HG03432 (cell line): ENCODE data around the gene HAO2.

Experiments used
- ATAC-seq: cut with Tn5 transposase; IDR thresholded peaks from one replicate; pipeline ENCODE4 v1.9.1; 2021; ENCODE audit warnings: mild to moderate bottlenecking, moderate library complexity; ENCODE audit not compliant: unreplicated experiment

The HAO2 gene

GRCh38 chr1:119429687-119430086 is 61.1 kb downstream of the HAO2 start:
- no peak for ATAC-seq

- no peak for ATAC-seq
Observed at GRCh38 chr1:119430486-119430885, 61.9 kb downstream of the HAO2 start.

- ATAC-seq, result no peak
Observed at GRCh38 chr1:119431836-119432235, 63.3 kb downstream of the HAO2 start.

GRCh38 chr1:119435052-119435451 is 66.5 kb downstream of the HAO2 start:
- no peak for ATAC-seq

GRCh38 chr1:119438761-119439160 is 70.2 kb downstream of the HAO2 start:
- no peak for ATAC-seq

GRCh38 chr1:119440721-119441307 is 72.2 kb downstream of the HAO2 start:
- ATAC-seq, result no peak

GRCh38 chr1:119442756-119443155 is 74.2 kb downstream of the HAO2 start:
- no peak for ATAC-seq
